ENCODE measurements around the gene SLC6A15. TPM values are rescaled to one million over a fixed set of nuclear protein-coding genes. Genes with fewer than 3 reads are reported as not detected.

Gene SLC6A15
- total RNA-seq, 4 donors from 2014 or later, result 0.89 to 4.0 (median 1.6) TPM

DNA sequence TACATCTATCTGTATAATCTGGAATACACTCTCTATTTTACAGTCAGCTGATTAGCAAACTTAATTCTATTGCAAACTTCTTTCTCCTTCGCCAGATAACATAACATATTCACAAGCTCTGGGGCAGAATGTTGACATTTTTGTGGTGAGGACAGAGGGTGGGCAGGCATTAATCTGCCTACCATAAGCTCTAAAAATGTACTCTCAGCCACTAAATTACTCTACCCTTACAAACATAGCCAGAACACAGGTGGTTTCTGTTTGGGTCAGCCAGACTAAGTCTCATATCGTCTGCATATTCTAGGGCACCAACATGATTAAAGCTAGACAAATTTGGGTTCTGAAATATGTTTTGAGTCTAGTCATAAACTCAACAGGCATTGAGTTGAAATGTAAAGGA lies 90.1 kb downstream of the SLC6A15 start:
- H3K4me1 ChIP-seq, result peaks cover 0 to 18% of the 10 kb centered on the region in 2 donors
- no peak overlapping the region for H3K4me3 ChIP-seq (replicated peaks in 1 of 3)
- H3K27ac ChIP-seq, result no peak overlapping the region
- intact Hi-C loops (cut with DNase I), result no loop called here
- no peaks in the 10 kb centered on the region for H3K36me3 ChIP-seq
- TF ChIP-seq, protein P1, sequence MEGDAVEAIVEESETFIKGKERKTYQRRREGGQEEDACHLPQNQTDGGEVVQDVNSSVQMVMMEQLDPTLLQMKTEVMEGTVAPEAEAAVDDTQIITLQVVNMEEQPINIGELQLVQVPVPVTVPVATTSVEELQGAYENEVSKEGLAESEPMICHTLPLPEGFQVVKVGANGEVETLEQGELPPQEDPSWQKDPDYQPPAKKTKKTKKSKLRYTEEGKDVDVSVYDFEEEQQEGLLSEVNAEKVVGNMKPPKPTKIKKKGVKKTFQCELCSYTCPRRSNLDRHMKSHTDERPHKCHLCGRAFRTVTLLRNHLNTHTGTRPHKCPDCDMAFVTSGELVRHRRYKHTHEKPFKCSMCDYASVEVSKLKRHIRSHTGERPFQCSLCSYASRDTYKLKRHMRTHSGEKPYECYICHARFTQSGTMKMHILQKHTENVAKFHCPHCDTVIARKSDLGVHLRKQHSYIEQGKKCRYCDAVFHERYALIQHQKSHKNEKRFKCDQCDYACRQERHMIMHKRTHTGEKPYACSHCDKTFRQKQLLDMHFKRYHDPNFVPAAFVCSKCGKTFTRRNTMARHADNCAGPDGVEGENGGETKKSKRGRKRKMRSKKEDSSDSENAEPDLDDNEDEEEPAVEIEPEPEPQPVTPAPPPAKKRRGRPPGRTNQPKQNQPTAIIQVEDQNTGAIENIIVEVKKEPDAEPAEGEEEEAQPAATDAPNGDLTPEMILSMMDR (IDR thresholded peaks at IDR 0.05), result no peak
- TF ChIP-seq POLR2A (IDR thresholded peaks at IDR 0.05), result no peak
- H3K9me3 ChIP-seq, result no peaks in the 10 kb centered on the region
- 82 to 87% methylated on average over 2 of the region's 2 CpGs for whole genome bisulfite sequencing, 2 donors
- H3K27me3 ChIP-seq, result no peaks in the 10 kb centered on the region
- no peak for DNase-seq

DNA sequence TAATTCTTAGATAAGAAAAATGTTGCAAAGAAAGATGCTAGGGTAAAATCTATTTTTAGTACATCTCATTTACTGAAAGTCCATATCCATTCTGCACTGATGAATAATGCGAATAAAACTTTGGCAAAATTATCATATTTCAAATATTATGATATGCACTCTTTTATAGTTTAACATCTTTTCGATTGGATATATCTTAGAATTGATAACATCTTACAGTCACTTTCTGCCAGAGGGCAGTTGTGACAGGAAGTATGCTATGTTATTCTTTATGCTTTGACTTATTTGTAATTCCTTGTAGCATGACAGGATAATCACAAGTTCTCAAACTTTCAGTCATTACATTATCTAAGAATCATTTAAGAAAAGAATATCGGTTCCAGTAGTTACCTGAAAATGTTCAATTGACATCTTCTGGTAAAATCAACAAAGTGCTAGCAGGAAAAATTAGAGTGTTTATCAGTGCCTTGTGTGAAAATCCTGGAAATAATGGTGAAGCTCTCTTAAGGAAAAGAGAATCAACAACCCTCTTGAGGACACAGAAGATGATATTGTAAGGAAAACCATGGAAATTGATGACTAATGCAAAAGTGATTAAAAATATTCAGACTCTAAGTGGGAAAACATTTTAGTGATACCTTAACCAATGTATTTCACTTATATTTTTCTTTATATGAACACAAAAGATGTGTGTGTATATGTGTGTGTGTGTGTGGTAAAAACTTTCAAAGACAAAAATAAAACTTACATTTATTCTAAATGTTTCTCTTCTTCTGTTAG lies 95.5 kb downstream of the SLC6A15 start:
- no peaks in the 10 kb centered on the region for H3K9me3 ChIP-seq
- H3K4me3 ChIP-seq (replicated peaks in 1 of 3), result no peak overlapping the region
- DNase-seq, result no peak
- intact Hi-C loops (cut with DNase I), result no loop called here
- H3K27me3 ChIP-seq, result no peaks in the 10 kb centered on the region
- peaks cover 0 to 12% of the 10 kb centered on the region in 2 donors for H3K4me1 ChIP-seq
- H3K36me3 ChIP-seq, result no peaks in the 10 kb centered on the region
- no peak overlapping the region for H3K27ac ChIP-seq
- TF ChIP-seq, protein P1 (IDR thresholded peaks at IDR 0.05), result no peak
- TF ChIP-seq POLR2A (IDR thresholded peaks at IDR 0.05), result no peak
- 79 to 87% methylated on average over 3 of the region's 3 CpGs for WGBS, 2 donors

DNA sequence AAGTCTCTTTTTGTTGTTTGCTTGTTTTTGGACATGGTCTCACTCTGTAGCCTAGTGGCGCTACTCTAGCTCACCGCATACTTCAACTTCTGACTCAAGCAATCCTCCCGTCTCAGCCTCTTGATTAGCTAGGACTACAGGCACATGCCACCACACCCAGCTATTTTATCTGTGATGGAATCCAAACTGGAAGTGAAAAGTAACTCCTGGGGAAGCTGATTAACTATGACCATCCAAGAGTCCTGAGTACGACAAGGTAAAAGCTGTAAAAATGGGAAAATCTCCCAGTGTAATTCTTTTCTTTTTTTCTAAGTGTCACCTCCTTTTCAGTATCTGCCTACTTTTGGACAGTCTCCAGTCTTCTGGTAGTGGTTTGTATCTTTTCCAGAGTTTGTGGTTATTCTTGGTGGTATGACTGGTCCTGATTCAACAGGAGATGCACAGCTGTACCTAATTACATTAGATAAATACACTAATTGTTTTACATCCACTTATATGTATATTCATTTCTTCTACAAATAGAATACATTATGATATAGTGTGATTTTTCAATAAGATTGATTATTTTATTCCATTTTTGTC lies 97.8 kb downstream of the SLC6A15 start:
- DNase-seq, result no peak
- WGBS, 2 donors, result 97% methylated on average over 4 of the region's 4 CpGs
- no peaks in the 10 kb centered on the region for H3K36me3 ChIP-seq
- no peaks in the 10 kb centered on the region for H3K9me3 ChIP-seq
- peaks cover 0 to 11% of the 10 kb centered on the region in 2 donors for H3K4me1 ChIP-seq
- no peak for TF ChIP-seq POLR2A (IDR thresholded peaks at IDR 0.05)
- TF ChIP-seq, protein P1 (IDR thresholded peaks at IDR 0.05), result no peak
- intact Hi-C loops (cut with DNase I), result no loop called here
- H3K4me3 ChIP-seq (replicated peaks in 1 of 3), result no peak overlapping the region
- no peaks in the 10 kb centered on the region for H3K27me3 ChIP-seq
- no peak overlapping the region for H3K27ac ChIP-seq

DNA sequence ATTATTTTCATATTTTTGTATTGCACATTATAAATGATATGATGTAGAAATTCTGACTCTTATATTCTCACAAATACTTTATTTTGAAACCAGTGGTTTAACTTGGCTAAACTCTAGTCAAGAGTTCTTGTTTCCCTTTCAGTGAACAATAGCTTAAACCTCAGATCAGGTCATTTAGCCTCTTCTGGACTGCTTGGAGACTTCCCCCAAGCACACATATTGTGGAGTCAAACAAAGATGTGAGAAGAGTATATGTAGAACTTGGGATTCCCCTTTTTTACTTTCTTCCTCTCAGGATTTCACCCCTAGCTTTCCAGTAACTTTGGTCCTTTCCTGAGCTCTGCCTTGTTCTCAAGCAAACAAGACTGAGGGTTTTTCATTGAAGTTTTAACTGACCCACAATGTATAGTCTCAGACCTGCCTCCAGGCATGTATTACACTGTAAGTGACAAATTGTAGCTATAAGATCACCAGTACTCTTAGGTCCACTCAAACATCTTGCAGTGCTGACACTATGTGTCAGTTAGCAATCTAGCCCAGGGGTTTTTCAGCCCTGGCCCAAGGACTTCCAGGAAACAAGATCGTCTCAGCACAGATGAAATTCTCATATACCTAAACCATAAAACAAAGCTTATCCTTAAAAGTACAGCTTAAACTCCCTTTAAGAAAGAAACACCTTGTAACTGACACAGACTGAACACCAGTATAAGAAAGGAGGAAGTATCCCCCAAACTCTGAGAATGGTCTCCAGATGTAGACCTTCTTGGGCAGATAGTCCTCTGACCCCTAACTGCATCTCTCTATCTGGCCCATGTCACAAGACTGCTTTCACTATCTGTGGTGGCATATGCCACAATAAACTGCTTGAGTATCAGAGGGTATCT lies 98.6 kb downstream of the SLC6A15 start:
- H3K27ac ChIP-seq, result no peak overlapping the region
- no peaks in the 10 kb centered on the region for H3K36me3 ChIP-seq
- peaks cover 0 to 7% of the 10 kb centered on the region in 2 donors for H3K4me1 ChIP-seq
- WGBS, 2 donors, result 82 to 91% methylated on average over 1 of the region's 1 CpG
- no peaks in the 10 kb centered on the region for H3K9me3 ChIP-seq
- DNase-seq, result no peak
- TF ChIP-seq, protein P1 (IDR thresholded peaks at IDR 0.05), result no peak
- no peak for TF ChIP-seq POLR2A (IDR thresholded peaks at IDR 0.05)
- no peaks in the 10 kb centered on the region for H3K27me3 ChIP-seq
- H3K4me3 ChIP-seq (replicated peaks in 1 of 3), result no peak overlapping the region
- intact Hi-C loops (cut with DNase I), result no loop called here
